Transverse colon (tissue), 4 donors: ENCODE results near the gene NGDN. TPM values are rescaled to one million over a fixed set of nuclear protein-coding genes. Genes with fewer than 3 reads are reported as not detected.
A peak's percentile ranks its signal among the peaks of the same experiment; 100 is the strongest.

Source experiments
- DNase-seq: peaks from one replicate; pipeline ENCODE4 v3.0.0-alpha.2; 2019
- H3K27ac ChIP-seq, 4 donors: fragments of 200-600 bp; sonication (generic); 2 replicates each; pipeline ENCODE4 v1.5.1; 2016 to 2018; ENCODE audit warnings: inconsistent platforms in 4 of 4
- H3K27me3 ChIP-seq: fragments of 200-600 bp; sonication (generic); 2 replicates; pipeline ENCODE4 v1.5.1; 2017; ENCODE audit warnings: inconsistent platforms
- H3K36me3 ChIP-seq, 4 donors: fragments of 200-600 bp; sonication (generic); 2 replicates each; pipeline ENCODE4 v1.5.1; 2017 to 2019; ENCODE audit warnings: inconsistent platforms in 4 of 4
- H3K4me1 ChIP-seq, 4 donors: fragments of 200-600 bp; sonication (generic); 2 replicates each; pipeline ENCODE4 v1.5.1; 2017 to 2020; ENCODE audit warnings: inconsistent platforms in 4 of 4
- H3K4me3 ChIP-seq, 4 donors: fragments of 200-600 bp; sonication (generic); 1 replicate in 1 of 4; 2 replicates in 3 of 4; pipeline versions ENCODE4 v1.5.1 to v1.6.1; 2017 to 2019; ENCODE audit warnings: inconsistent platforms in 4 of 4
- H3K9me3 ChIP-seq, 2 donors: fragments of 200-600 bp; sonication (generic); 2 replicates each; pipeline ENCODE4 v1.5.1; 2017 to 2019; ENCODE audit warnings: inconsistent platforms in 2 of 2
- EP300 ChIP-seq: sonication (generic); formaldehyde crosslinking; IDR thresholded peaks from one replicate; pipeline ENCODE4 v1.6.1; 2017; ENCODE audit warnings: antibody characterized with exemption, low read depth
- POLR2A ChIP-seq: fragments of 450-650 bp; IDR thresholded peaks from one replicate; pipeline ENCODE4 v1.6.1; 2016; ENCODE audit warnings: antibody characterized with exemption, mild to moderate bottlenecking, moderate library complexity
- POLR2AphosphoS5 ChIP-seq, 3 donors: sonication (generic); formaldehyde crosslinking; IDR thresholded peaks; one replicate each; pipeline ENCODE4 v1.6.1; 2016; ENCODE audit warnings: antibody characterized with exemption in 3 of 3
- WGBS, 2 donors: methylation state at CpG; one replicate each; pipeline ENCODE4 v1.1.5; 2018; ENCODE audit warnings: low coverage in 1 of 2; 5-methylcytosine and 5-hydroxymethylcytosine counted together
- in situ Hi-C, 4 donors: fragments of 200-750 bp; cut with MboI; loops; one replicate each; pipeline versions ENCODE4 v1.15.0 to v1.15.1; 2017; ENCODE audit warnings: low sequenced_read_pairs in 3 of 4, low pct_ligation_motif_present in 1 of 4, low pct_unique_long_range_greater_than_20kb in 1 of 4
- intact Hi-C: fragments of 100-400 bp; cut with DNase I; formaldehyde crosslinking; loops from one replicate; pipeline ENCODE4 v1.15.1; 2023; ENCODE audit warnings: low total_unique reads
- total RNA-seq, 4 donors: library from RNA; depleted of rRNA; stranded (reverse); fragments of >200 nt; gene quantifications; one replicate each; pipeline ENCODE4 v1.1.0, GENCODE V29; 2016
- TF ChIP-seq, protein P1 (sequence below), 5 experiments: fragments of 200-600 bp in 3 of 5; fragments of 450-650 bp in 2 of 5; sonication (generic) in 3 of 5; IDR thresholded peaks; 1 replicate in 2 of 5; 2 replicates in 3 of 5; pipeline ENCODE4 v1.5.1; 2016 to 2017; ENCODE audit warnings: antibody characterized with exemption in 5 of 5, inconsistent platforms in 3 of 5, mild to moderate bottlenecking in 2 of 5, moderate library complexity in 1 of 5

Gene NGDN
- total RNA-seq, 4 donors from 2014 or later: 8.8 to 31.5 (median 20.8) TPM

GRCh38 chr14:23492618-23493272, 23.2 kb downstream of the NGDN start:
- intact Hi-C loops (no loop called here), in situ Hi-C loops (no loop called here)
- H3K4me1 ChIP-seq: no peaks in the 10 kb centered on the region
- H3K9me3 ChIP-seq: no peaks in the 10 kb centered on the region
- H3K36me3 ChIP-seq: no peaks in the 10 kb centered on the region
- H3K27me3 ChIP-seq: no peaks in the 10 kb centered on the region
- TF ChIP-seq POLR2A (no peak), EP300 (no peak), POLR2AphosphoS5 (IDR thresholded peaks at IDR 0.05) (no peak)
- TF ChIP-seq, protein P1, sequence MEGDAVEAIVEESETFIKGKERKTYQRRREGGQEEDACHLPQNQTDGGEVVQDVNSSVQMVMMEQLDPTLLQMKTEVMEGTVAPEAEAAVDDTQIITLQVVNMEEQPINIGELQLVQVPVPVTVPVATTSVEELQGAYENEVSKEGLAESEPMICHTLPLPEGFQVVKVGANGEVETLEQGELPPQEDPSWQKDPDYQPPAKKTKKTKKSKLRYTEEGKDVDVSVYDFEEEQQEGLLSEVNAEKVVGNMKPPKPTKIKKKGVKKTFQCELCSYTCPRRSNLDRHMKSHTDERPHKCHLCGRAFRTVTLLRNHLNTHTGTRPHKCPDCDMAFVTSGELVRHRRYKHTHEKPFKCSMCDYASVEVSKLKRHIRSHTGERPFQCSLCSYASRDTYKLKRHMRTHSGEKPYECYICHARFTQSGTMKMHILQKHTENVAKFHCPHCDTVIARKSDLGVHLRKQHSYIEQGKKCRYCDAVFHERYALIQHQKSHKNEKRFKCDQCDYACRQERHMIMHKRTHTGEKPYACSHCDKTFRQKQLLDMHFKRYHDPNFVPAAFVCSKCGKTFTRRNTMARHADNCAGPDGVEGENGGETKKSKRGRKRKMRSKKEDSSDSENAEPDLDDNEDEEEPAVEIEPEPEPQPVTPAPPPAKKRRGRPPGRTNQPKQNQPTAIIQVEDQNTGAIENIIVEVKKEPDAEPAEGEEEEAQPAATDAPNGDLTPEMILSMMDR (IDR thresholded peaks at IDR 0.05): no peak
- H3K27ac ChIP-seq: no peak overlapping the region
- DNase-seq: no peak
- H3K4me3 ChIP-seq: no peak overlapping the region

DNA sequence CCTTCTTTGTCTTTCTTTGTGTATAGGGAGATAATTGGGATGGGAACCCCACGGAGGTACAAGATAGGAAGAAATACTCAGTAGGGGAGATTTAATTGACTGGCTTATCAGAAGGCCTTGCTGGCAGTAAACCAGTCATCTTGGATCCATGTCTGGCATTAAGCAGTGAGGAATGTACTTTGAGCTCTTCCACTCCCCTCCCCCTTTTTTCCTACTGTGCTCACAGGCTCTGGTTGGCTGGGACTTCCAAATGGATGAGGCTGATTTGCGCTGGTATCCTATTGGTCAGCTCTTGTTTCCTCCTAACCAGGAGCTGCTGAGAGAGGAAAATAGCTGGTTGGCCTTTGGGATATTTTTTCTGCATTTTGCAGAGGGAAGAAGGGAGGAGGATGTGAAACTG, 24.7 kb downstream of the NGDN start:
- Histone ChIP-seq H3K9me3 (no peaks in the 10 kb centered on the region), H3K27me3 (no peaks in the 10 kb centered on the region), H3K36me3 (no peaks in the 10 kb centered on the region), H3K4me1 (no peaks in the 10 kb centered on the region), H3K4me3 (no peak overlapping the region), H3K27ac (no peak overlapping the region)
- in situ Hi-C loops (no loop called here), intact Hi-C loops (no loop called here)
- no peak for DNase-seq
- WGBS, 2 donors: 75 to 76% methylated on average over 2 of the region's 2 CpGs
- no peak for TF ChIP-seq EP300
- no peak for TF ChIP-seq POLR2A
- no peak for TF ChIP-seq POLR2AphosphoS5 (IDR thresholded peaks at IDR 0.05)
- TF ChIP-seq, protein P1 (IDR thresholded peaks at IDR 0.05): no peak

GRCh38 chr14:23512156-23512555, 42.7 kb downstream of the NGDN start:
- 75% methylated on average over 13 of the region's 13 CpGs; no CpG with 5 or more reads in 1 of the 2 donors for WGBS, 2 donors
- peak overlapping the region in 1 of 4 donors; percentile 19 for H3K4me3 ChIP-seq
- H3K9me3 ChIP-seq: no peaks in the 10 kb centered on the region
- in situ Hi-C loops (no loop called here), intact Hi-C loops (no loop called here)
- H3K27ac ChIP-seq: no peak overlapping the region
- no peak for TF ChIP-seq POLR2AphosphoS5 (IDR thresholded peaks at IDR 0.05)
- TF ChIP-seq EP300: no peak
- TF ChIP-seq, protein P1 (IDR thresholded peaks at IDR 0.05): no peak
- no peak for TF ChIP-seq POLR2A
- H3K36me3 ChIP-seq: no peaks in the 10 kb centered on the region
- no peaks in the 10 kb centered on the region for H3K27me3 ChIP-seq
- no peaks in the 10 kb centered on the region for H3K4me1 ChIP-seq
- DNase-seq: no peak

- Histone ChIP-seq H3K27ac (no peak overlapping the region), H3K27me3 (no peaks in the 10 kb centered on the region), H3K9me3 (no peaks in the 10 kb centered on the region), H3K4me1 (no peaks in the 10 kb centered on the region), H3K36me3 (no peaks in the 10 kb centered on the region), H3K4me3 (no peak overlapping the region)
- DNase-seq: no peak
- in situ Hi-C loops (no loop called here), intact Hi-C loops (no loop called here)
- WGBS, 2 donors: 78 to 86% methylated on average over 4 to 25 of the region's 25 CpGs
- TF ChIP-seq POLR2A (no peak), POLR2AphosphoS5 (IDR thresholded peaks at IDR 0.05) (no peak), EP300 (no peak)
- TF ChIP-seq, protein P1 (IDR thresholded peaks at IDR 0.05): no peak
Observed at GRCh38 chr14:23513005-23513817, 43.7 kb downstream of the NGDN start.
